CD14-positive monocyte (primary cell): ENCODE measurements around the gene MAD1L1. TPM values are rescaled to one million over a fixed set of nuclear protein-coding genes. Genes with fewer than 3 reads are reported as not detected.

Source experiments
- DNase-seq, 3 donors: peaks; one replicate each; pipeline ENCODE4 v3.0.0-alpha.2; 2011 to 2022
- H2AFZ ChIP-seq: 2 replicates; pipeline ENCODE4 v1.6.0; 2012; ENCODE audit warnings: mild to moderate bottlenecking, low read depth, low read length, inconsistent platforms; ENCODE audit not compliant: insufficient read depth, poor library complexity, severe bottlenecking
- H3K27ac ChIP-seq, 2 donors: 1 replicate in 1 of 2; 2 replicates in 1 of 2; pipeline ENCODE4 v1.5.1; 2012 to 2013; ENCODE audit warnings: low read length in 2 of 2, control low read depth in 1 of 2, inconsistent platforms in 1 of 2, low read depth in 1 of 2, mild to moderate bottlenecking in 1 of 2
- H3K27me3 ChIP-seq, 2 donors: one replicate each; pipeline versions ENCODE4 v1.6.0 to v1.6.1; 2011 to 2013; ENCODE audit warnings: low read length in 2 of 2; ENCODE audit not compliant: control insufficient read depth in 2 of 2, insufficient read depth in 2 of 2
- H3K36me3 ChIP-seq, 2 donors: replicated peaks in 1 of 2; 1 replicate in 1 of 2; 2 replicates in 1 of 2; pipeline versions ENCODE4 v1.5.1 to v1.6.1; 2012 to 2013; ENCODE audit warnings: low read length in 2 of 2, control low read depth in 1 of 2, inconsistent platforms in 1 of 2, mild to moderate bottlenecking in 1 of 2; ENCODE audit not compliant: insufficient read depth in 2 of 2, control insufficient read depth in 1 of 2
- H3K4me1 ChIP-seq, 2 donors: 1 replicate in 1 of 2; 2 replicates in 1 of 2; pipeline versions ENCODE4 v1.5.1 to v1.6.1; 2012 to 2013; ENCODE audit warnings: low read length in 2 of 2, control low read depth in 1 of 2, inconsistent platforms in 1 of 2, mild to moderate bottlenecking in 1 of 2, moderate library complexity in 1 of 2; ENCODE audit not compliant: insufficient read depth in 2 of 2, control insufficient read depth in 1 of 2
- H3K4me2 ChIP-seq: replicated peaks from 2 replicates; pipeline ENCODE3; 2012; ENCODE audit warnings: low read length, moderate library complexity, mild to moderate bottlenecking; ENCODE audit not compliant: poor library complexity, severe bottlenecking; ENCODE audit errors: extremely low read depth
- H3K4me3 ChIP-seq, 3 experiments: fragments of 200-600 bp in 1 of 3; sonication (generic) in 1 of 3; replicated peaks in 1 of 3; 1 replicate in 2 of 3; 2 replicates in 1 of 3; pipeline ENCODE4 v1.5.1; 2011 to 2013; ENCODE audit warnings: low read length in 3 of 3, mild to moderate bottlenecking in 3 of 3, control low read depth in 2 of 3, low read depth in 2 of 3, inconsistent platforms in 1 of 3, moderate library complexity in 1 of 3
- H3K79me2 ChIP-seq: 2 replicates; pipeline ENCODE4 v1.6.0; 2012; ENCODE audit warnings: mild to moderate bottlenecking, control low read depth, inconsistent platforms, low read length, moderate library complexity; ENCODE audit not compliant: insufficient read depth
- H3K9ac ChIP-seq: 2 replicates; pipeline ENCODE4 v1.6.0; 2017; ENCODE audit warnings: low read length, mild to moderate bottlenecking; ENCODE audit not compliant: insufficient read depth, poor library complexity, severe bottlenecking
- H3K9me3 ChIP-seq, 2 donors: replicated peaks in 1 of 2; 1 replicate in 1 of 2; 2 replicates in 1 of 2; pipeline versions ENCODE4 v1.5.1 to v1.6.1; 2012 to 2013; ENCODE audit warnings: low read length in 2 of 2, control low read depth in 1 of 2; ENCODE audit not compliant: control insufficient read depth in 1 of 2, insufficient read depth in 1 of 2
- H4K20me1 ChIP-seq: 2 replicates; pipeline ENCODE4 v1.6.0; 2012; ENCODE audit warnings: mild to moderate bottlenecking, low read length, control low read depth, moderate library complexity; ENCODE audit not compliant: insufficient read depth
- H3K27ac Mint-ChIP-seq, 7 donors: one replicate each; pipeline ENCODE4 v1.8.0; 2020; ENCODE audit warnings: mild to moderate bottlenecking in 7 of 7, mixed read lengths in 7 of 7, moderate library complexity in 6 of 7, inconsistent platforms in 2 of 7
- H3K27me3 Mint-ChIP-seq, 3 donors: one replicate each; pipeline ENCODE4 v1.8.0; 2021 to 2022; ENCODE audit warnings: low read depth in 3 of 3, mild to moderate bottlenecking in 3 of 3, mixed read lengths in 3 of 3, moderate library complexity in 3 of 3, inconsistent platforms in 1 of 3
- H3K36me3 Mint-ChIP-seq, 2 donors: one replicate each; pipeline ENCODE4 v1.8.0; 2020; ENCODE audit warnings: mixed read lengths in 2 of 2, inconsistent platforms in 1 of 2, mild to moderate bottlenecking in 1 of 2
- H3K4me1 Mint-ChIP-seq: one replicate; pipeline ENCODE4 v1.8.0; 2020; ENCODE audit warnings: mild to moderate bottlenecking, mixed read lengths
- H3K4me3 Mint-ChIP-seq, 2 donors: one replicate each; pipeline ENCODE4 v1.8.0; 2020; ENCODE audit warnings: mild to moderate bottlenecking in 2 of 2, mixed read lengths in 2 of 2, moderate library complexity in 1 of 2
- H3K9me3 Mint-ChIP-seq, 7 donors: one replicate each; pipeline ENCODE4 v1.8.0; 2020 to 2022; ENCODE audit warnings: mixed read lengths in 7 of 7, mild to moderate bottlenecking in 6 of 7, moderate library complexity in 6 of 7, inconsistent platforms in 2 of 7
- CTCF ChIP-seq: fragments of 200-600 bp; IDR thresholded peaks from one replicate; pipeline ENCODE4 v1.8.0; 2022; ENCODE audit warnings: antibody characterized with exemption, mild to moderate bottlenecking
- WGBS: methylation state at CpG from one replicate; pipeline ENCODE4 v1.1.5; 2013; ENCODE audit warnings: missing lambda C conversion rate; ENCODE audit not compliant: insufficient coverage; 5-methylcytosine and 5-hydroxymethylcytosine counted together
- intact Hi-C, 2 donors: fragments of 100-400 bp; cut with micrococcal nuclease; formaldehyde crosslinking; loops; one replicate each; pipeline versions ENCODE4 v1.15.0 to v1.15.1; 2023
- polyA plus RNA-seq, 3 donors: library from polyadenylated mRNA; depleted of rRNA in 1 of 3; unstranded in 2 of 3; stranded (reverse) in 1 of 3; fragments of 300-500 nt in 2 of 3; fragments of >200 nt in 1 of 3; fragmentation: Illumina TruSeq in 2 of 3; gene quantifications; 1 replicate in 2 of 3; 2 replicates in 1 of 3; pipeline ENCODE4 v1.2.3, GENCODE V29; 2012 to 2021

MAD1L1 gene
- polyA plus RNA-seq, 3 donors = 22.0 to 39.4 (median 33.2) TPM

- Mint-ChIP-seq H3K27me3 (peaks cover 0 to 1% (median 0%) of the 10 kb centered on the region in 3 donors), H3K4me3 (no peak overlapping the region), H3K27ac (peak overlapping the region in 1 of 7 donors; percentile 10), H3K9me3 (peaks cover 0 to 12% (median 3%) of the 10 kb centered on the region in 7 donors), H3K36me3 (peaks cover 29 to 46% of the 10 kb centered on the region in 2 donors), H3K4me1 (peaks cover 2% of the 10 kb centered on the region)
- H3K9me3 ChIP-seq = peaks cover 0 to 6% of the 10 kb centered on the region in 2 donors
- no peak overlapping the region for H3K27ac ChIP-seq
- no peaks in the 10 kb centered on the region for H3K79me2 ChIP-seq
- H4K20me1 ChIP-seq = no peaks in the 10 kb centered on the region
- intact Hi-C loops = no loop called here
- DNase-seq = no peak
- peaks cover 18 to 26% of the 10 kb centered on the region in 2 donors for H3K36me3 ChIP-seq
- no peak overlapping the region for H3K4me3 ChIP-seq
- H3K27me3 ChIP-seq = no peaks in the 10 kb centered on the region
- 93% methylated on average over 21 of the region's 21 CpGs for WGBS
- H2AFZ ChIP-seq = no peak overlapping the region
- no peaks in the 10 kb centered on the region for H3K4me1 ChIP-seq
- H3K9ac ChIP-seq = no peak overlapping the region
- no peak for TF ChIP-seq CTCF
- no peak overlapping the region for H3K4me2 ChIP-seq
Measured at GRCh38 chr7:2044883-2045471, 187.8 kb downstream of the MAD1L1 start.

- 95% methylated on average over 21 of the region's 21 CpGs for WGBS
- no peak for TF ChIP-seq CTCF
Measured at GRCh38 chr7:2044311-2044882, 188.3 kb downstream of the MAD1L1 start.

More at GRCh38 chr7:2044311-2044882, 188.3 kb downstream of the MAD1L1 start:
- no peak overlapping the region for H3K4me3 Mint-ChIP-seq
- DNase-seq = no peak
- peaks cover 2% of the 10 kb centered on the region for H3K4me1 Mint-ChIP-seq
- peaks cover 0 to 12% (median 3%) of the 10 kb centered on the region in 7 donors for H3K9me3 Mint-ChIP-seq
- H3K9me3 ChIP-seq = peaks cover 0 to 6% of the 10 kb centered on the region in 2 donors
- peaks cover 0 to 1% (median 0%) of the 10 kb centered on the region in 3 donors for H3K27me3 Mint-ChIP-seq
- peak overlapping the region in 3 of 7 donors; percentile 3 to 67 (median 25) for H3K27ac Mint-ChIP-seq
- H2AFZ ChIP-seq = no peak overlapping the region
- H3K4me3 ChIP-seq = no peak overlapping the region
- no peak overlapping the region for H3K4me2 ChIP-seq
- H3K36me3 Mint-ChIP-seq = peaks cover 32 to 52% of the 10 kb centered on the region in 2 donors
- H3K79me2 ChIP-seq = no peaks in the 10 kb centered on the region
- H4K20me1 ChIP-seq = no peaks in the 10 kb centered on the region
- no peak overlapping the region for H3K27ac ChIP-seq
- H3K36me3 ChIP-seq = peaks cover 18 to 26% of the 10 kb centered on the region in 2 donors
- no peak overlapping the region for H3K9ac ChIP-seq
- no peaks in the 10 kb centered on the region for H3K4me1 ChIP-seq
- intact Hi-C loops = no loop called here
- H3K27me3 ChIP-seq = no peaks in the 10 kb centered on the region
